ENCODE results near the gene UBA6. TPM values are rescaled to one million over a fixed set of nuclear protein-coding genes. Genes with fewer than 3 reads are reported as not detected.
"Not testable (repeated sequence)": the region's sequence is repeated elsewhere in the genome, so short reads cannot be mapped to it uniquely, and the experiment has no call there.

Gene UBA6
- 90.0 and 208 TPM in 2 replicates for total RNA-seq

DNA sequence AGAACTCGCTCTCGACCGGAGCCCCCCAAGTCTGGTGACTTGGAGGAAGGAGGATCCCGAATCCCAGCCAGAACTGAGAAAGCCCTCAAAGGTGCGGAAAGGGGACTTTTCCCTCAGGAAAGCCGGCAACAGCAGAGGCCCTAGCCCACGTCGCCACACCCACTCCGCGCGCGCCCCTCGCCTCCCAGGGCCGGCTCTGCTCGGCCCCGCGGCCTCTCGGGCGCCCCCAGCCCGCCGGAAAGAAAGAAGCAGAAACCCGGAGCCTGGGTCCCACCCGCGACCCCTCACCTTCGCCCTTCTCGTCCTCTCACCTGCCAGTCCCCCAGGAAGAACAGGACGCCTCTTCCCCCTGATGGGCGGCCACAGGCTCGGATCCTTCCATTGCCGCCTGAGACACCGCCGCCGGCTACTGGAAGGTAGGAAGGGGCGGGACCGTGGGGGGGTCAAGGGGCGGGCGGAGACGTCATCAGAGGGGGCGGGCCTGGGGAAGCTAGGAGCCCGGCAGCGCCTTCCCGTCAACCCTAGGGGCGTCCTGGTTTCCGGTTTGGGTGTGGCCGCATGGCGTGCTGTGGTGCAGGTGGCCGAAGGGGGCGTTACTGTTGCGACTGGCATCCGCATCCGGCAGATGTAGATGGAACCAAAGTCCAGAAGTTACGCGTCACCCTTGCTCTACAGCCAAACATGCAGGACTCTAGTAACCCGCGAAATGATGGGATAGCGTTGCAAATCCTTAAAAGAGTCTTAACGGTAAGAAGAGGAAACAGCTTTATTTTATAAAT is at the start of gene UBA6:
Gene UBA6, minus strand, starts transcription at position 418 of the 779 bp plus-strand sequence. Its CDS starts 36 bp downstream, at position 382.
- peak; percentile 79 for DNase-seq (ENCODE audit: low read depth, low spot score)

DNA sequence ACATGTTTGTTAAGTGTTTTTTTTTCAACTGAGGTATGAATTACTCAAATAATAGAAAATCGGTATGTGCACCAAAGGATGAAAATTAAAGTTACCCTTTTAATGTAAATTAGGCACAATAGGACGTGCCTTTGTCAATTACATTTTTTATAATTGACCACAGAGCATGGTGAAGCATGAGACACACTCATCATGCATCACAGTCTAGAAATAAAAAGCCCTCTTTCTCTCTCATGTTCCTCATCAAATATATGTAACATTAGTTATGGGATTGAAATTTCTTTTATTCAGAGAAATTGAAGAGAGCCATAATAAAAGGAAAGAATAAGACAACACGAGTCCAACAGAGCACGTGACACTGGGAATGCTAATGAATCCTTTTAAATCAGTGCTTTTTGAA is 49.7 kb upstream of the UBA6 start:
- no peak for DNase-seq (ENCODE audit: low read depth, low spot score)

DNA sequence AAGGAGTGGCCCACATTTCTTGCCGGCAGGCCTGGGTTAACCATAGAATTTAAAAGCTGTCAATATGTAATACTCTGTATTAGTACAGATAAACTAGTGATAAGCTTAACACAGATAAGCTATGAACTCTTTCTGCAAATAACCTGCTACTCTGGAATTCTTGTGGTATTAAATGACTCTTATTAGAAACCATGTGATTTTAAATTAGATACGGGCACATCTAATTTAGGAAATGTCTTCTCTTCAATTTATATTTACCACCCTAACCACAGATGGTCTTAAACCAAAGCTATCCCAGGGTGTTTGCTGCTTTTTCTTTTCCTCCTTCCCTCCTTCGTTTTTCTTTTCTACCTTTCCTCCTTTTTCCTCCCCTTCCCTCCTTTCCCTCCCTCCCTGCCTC is 48.3 kb upstream of the UBA6 start:
- no peak for DNase-seq (ENCODE audit: low read depth, low spot score)

DNA sequence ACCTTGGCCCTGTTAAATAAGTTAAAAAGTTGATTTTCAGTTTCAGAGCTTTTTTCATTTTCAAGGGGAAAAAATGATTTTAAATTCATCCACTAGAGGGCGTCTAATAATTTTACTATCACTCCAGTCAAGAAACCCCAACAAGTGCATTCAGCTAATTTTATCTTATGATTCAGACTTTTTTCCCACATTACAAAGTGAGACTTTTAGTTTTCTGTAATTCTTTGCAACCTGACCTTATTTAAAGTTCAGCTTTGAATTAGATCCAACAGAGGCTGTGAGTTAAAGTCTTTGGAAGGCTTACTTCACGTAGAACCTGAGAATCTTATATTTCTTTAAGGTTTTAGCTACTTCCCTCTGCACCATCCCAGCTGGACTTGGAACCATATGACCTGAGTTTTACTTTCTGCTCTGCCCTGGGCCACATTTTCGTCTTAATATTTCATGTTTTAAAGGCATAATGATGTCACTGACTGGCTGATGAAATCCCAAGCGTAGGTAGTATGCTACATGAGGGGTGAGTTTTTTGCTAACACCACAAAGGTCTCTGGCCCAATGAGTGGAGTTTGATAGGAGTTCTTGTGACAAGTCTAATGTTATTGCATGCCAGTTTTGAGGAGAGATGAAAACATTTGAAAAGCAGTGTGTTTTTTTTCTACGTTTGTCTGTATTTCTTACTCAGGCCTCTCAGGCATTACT is 46.0 kb upstream of the UBA6 start:
- DNase-seq (ENCODE audit: low read depth, low spot score): no peak

DNA sequence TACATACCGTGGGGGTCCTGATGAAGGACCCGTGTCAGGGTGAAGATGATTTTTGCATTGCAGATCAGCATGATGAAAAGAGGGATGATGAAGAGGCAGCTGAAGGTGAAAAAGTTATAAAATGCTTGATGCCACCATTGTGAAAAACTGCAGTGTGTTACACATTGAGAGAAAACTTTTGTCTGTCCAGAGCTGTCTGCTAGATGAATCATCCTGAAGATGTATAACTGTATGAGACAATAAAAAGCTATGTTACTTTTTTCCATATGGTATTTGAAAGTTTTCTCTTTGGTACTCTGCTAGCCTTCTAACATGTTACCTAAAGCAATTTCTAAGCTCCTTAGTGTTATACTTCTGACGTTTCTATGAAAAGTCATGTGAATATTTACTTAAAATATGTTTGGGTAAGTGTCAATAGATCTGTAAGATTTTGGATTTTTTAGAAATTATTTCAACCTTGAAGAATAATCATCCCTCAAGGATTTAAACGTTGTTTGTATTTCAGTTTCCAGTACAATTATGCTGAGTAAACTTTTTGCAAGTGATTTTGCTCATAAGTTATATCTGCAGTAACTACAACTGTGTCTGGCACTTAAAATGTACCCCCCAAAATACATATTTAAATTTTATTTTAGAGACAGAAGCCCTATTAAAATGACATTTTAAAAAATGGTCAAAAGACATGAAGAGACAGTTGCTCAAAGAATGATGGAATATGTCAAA is 43.8 kb upstream of the UBA6 start:
- no peak for DNase-seq (ENCODE audit: low read depth, low spot score)

DNA sequence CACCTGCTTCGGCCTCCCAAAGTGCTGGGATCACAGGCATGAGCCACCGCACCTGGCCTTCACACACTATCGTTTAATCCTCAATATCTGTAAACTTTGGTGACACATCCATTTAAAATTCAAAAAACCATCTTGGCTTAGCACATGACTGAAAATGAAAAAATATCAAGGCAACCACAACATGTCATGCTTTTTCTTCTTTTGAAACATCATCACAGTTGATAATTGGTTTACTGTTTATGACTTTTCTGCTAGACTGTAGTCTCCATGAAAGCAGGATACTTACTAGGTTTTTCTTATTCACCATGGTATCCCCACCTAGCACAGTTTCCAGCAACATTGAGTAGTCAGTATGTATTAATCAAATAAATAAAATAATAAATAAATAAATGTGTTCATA is 42.2 kb upstream of the UBA6 start:
- DNase-seq (ENCODE audit: low read depth, low spot score): no peak

DNA sequence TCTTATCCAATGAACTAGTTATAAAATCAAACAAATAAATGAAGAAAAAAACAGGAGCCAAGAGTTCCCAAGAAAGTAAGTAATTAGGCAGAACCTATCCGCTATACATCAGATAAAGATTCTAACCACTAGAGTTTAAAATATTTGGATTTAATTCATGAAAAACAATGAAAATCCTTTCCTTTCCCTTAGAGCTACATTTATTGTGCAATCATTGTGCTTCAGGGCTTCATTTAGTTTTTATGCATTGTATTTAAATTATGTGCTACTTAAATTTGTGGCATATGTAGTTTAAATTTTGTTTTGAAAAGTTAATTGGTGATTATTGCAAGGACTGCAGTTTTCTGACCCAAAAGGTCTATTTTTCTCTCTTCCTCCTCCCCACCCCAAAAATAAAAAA is 35.3 kb upstream of the UBA6 start:
- no peak for DNase-seq (ENCODE audit: low read depth, low spot score)

DNA sequence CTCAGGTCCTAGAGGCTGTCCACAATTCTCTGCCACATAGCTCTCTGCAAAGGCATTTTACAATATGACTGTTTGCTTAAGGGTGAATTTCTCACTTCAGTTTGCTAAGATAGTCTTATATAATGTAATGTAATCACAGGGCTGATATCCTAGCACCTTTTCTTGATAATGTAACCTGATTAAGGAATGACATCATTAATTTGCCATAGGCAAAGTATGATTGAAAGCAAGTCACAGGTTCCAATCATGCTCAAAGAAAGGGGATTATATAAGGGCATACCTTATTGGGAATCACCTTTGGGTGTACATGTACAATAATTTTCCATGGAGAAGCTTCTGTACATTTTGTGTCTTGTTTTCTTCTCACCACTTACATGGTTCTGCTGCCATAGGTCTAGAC is 34.4 kb upstream of the UBA6 start:
- no peak for DNase-seq (ENCODE audit: low read depth, low spot score)

DNA sequence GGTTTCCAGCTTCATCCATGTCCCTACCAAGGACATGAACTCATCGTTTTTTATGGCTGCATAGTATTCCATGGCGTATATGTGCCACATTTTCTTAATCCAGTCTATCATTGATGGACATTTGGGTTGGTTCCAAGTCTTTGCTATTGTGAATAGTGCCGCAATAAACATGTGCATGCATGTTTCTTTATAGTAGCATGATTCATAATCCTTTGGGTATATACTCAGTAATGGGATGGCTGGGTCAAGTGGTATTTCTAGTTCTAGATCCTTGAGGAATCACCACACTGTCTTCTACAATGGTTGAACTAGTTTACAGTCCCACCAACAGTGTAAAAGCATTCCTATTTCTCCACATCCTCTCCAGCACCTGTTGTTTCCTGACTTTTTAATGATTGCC is 29.6 kb upstream of the UBA6 start:
- not testable (repeated sequence) for DNase-seq (ENCODE audit: low read depth, low spot score)

DNA sequence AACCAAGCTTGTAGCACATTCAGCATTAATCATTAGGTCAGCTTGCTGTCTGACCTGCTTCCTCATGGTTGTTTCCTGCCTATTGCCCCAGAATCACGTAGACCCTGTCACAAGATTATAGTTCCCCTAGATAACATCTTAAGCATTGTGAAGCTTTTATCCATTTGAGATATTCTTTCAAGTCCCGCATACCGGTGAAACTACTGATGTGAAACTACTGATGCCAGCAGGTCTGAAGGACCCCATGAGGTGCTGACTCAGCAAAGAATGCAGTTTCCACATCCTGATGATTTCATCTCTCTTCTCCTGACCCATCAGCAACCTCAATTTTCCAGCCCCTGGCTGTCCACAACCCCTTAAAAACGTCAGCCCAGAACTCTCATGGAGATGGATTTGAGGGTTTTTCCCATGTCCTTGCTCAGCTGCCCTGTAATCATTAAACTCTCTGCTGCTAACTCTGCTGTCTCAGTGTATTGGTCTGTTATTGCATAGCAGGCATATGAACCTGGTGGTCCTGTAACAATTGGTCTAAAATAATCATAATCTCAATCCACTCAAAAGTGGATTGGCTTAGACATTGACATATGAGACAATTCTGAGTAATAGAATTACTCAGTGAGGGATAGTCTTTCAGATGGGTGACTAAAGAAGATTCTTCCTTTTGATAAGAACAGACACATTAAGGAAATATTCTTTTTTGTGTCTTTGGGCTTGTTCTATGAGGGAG is 26.3 kb upstream of the UBA6 start:
- DNase-seq (ENCODE audit: low read depth, low spot score): no peak

DNA sequence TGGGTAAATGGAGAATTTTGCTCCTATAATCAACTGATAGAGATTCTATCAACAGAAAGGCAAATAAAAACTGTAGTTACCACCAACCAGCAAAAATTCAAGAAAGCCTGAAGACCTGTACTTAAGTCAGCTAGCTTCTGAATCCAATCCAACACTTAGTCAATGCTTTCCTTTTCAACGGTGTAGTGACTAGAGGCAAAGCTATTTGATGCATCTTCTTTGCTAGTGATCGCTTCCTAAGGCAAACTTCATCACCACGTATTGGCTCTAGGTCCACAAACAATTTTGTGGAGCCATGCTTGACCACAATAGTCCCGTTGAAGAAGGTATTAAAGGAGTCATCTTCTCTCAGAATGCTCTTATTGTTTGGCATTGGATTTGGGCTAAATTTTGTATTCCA is 25.0 kb upstream of the UBA6 start:
- DNase-seq (ENCODE audit: low read depth, low spot score): no peak

DNA sequence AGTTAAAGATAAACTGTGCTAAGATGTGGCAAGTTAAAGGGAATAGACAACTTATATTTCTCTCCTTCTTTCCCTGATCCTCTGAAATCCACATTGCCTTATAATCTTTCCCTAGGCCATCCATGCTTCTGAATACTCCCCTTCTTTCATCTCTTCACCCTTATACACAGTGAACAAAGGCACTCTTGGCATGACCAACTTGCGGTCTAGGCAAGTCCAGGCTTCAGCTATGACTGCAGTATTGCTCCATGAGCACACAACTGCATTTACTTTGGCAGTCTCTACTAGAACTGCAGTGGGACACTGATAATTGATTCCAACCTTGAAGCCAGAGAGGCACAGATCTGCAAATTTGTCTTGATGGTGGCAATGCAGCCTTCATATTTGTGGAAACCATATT is 24.2 kb upstream of the UBA6 start:
- no peak for DNase-seq (ENCODE audit: low read depth, low spot score)

DNA sequence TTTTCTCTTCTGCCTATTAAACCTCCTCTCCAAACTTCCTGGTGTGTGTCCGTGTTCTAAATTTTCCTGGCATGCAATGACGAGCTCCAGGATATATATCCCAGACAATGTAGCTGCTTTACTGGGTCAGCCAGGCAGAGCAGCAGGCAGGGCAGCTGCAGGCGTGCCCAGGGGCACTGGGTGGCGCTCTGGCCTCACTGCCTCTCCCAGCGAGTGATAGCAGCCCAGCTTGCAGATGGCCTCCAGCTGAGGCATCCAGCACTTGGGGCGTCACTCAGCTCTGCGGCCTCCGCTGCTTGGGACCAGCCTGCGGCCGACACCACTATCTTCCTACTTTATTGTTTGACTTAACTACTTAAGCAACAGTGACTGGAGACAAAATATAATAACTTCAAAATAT is 23.0 kb upstream of the UBA6 start:
- DNase-seq (ENCODE audit: low read depth, low spot score): no peak

DNA sequence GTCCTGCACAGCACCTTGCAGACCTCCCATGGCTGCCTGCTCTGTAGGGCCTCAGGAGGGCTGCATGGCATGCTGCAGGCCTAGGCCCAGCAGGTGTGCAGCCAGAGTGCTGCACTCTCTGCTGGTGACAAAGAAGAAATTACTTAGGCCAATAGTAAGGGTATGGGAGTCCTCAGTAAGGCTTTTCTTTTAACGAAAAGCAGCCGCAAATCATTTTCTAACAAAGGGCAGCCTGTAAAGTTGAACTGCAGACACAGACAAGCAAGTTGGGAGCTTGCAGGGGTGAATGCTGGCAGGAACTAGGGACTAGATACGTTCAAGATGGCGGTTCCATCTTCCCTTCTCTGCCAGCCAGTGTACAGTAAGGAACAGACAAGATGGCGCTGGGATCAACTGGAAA is 22.4 kb upstream of the UBA6 start:
- no peak for DNase-seq (ENCODE audit: low read depth, low spot score)

DNA sequence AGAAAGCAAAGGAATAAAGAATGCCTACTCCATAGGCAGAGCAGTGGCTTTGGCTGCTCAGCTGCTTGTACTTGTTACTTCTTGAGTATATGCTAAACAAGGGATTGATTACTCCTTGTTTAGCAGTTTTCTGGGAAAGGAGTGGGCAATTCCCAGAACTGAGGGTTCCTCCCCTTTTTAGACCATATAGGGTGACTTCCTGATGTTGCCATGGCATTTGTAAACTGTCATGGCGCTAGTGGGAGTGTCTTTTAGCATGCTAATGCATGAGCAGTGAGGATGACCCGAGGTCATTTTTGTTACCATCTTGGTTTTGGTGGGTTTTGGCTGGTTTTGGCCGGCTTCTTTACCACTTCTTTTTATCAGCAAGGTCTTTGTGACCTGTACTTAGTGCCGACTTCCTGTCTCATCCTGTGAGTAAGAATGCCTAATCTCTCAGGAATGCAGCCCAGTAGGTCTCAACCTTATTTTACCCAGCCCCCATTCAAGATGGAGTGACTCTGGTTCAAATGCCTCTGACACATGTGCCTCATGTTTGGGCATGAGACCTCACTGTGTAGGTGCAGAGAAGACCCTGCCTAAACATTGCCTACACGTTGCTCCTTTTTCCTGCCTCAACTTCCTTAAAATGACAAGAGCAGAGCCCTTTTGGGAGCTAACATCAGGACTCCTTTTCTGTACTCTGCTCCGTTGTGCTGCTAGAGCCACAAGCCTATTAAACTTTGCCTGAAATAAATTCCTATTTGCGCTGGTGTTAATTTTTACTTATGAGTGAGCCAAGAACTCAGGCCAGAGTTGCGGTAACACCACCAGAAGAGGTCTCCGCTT is 21.0 kb upstream of the UBA6 start:
- DNase-seq (ENCODE audit: low read depth, low spot score): no peak

DNA sequence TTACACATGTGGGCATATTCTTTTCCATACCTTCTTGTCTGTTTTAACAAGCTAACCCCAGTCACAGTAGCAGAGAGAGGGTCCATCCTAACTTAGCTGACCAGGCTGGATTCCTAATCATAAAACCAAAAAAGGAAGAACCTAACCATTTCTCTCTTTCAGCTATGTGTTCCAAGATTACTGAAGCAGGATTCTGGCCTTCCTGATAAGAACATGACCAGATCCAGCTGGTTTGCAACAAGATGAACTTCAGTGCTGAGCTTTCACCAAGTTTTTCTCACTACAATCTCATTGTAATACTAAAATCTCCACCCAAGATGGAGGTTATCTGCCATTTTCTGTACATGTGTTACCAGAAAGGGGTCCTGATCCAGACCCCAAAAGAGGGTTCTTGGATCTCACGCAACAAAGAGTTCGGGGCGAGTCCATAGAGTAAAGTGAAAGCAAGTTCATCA is 20.4 kb upstream of the UBA6 start:
- DNase-seq (ENCODE audit: low read depth, low spot score): no peak

DNA sequence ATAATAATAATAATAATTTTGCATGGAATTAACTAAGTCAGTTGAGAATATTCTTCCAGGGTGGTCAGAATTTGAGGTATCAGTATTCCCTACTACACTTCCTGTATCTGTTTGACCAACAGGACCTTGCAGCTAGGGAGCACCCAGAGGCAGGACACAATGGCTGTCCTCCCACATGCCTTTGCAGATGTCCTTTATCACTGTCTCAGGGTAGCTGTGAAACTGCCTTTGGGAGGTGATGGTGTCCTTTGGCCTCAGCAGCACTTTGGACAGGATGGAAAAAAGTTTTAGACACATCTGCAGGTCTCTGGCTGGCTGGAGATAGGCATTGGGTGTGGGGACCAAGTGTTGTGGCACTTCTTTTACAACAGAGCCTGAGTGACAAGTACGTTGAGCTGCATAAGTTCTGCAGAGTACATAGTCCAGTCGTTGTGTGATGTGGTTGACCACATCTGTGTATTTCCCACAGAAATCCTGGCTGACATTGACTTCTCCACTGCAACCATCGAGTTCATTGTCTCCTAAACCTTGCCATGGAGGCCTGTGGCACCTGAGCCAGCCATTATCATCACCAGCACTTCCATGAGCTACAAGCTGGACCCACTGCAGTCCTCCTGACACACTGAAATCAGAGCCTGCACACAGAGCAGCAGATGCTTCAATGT is 19.1 kb upstream of the UBA6 start:
- no peak for DNase-seq (ENCODE audit: low read depth, low spot score)

DNA sequence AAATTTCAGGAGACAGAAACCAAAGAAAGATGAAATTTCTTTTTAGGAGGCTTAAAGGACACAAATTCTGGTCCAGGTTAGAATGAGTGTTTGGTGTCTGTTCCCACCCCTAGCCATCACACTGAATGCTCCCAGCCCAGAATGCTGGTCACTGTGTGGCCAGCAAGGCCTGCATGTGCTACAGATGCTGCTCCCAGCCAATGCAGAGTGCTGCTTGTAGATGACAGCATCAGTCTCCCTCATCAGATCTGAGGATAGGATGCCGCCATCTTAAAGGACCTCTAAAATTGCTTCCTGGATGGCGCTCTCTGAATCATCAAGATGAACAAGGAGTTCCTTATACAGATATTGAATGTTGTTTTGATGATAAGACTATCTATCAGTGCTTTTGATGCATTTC is 17.9 kb upstream of the UBA6 start:
- no peak for DNase-seq (ENCODE audit: low read depth, low spot score)

DNA sequence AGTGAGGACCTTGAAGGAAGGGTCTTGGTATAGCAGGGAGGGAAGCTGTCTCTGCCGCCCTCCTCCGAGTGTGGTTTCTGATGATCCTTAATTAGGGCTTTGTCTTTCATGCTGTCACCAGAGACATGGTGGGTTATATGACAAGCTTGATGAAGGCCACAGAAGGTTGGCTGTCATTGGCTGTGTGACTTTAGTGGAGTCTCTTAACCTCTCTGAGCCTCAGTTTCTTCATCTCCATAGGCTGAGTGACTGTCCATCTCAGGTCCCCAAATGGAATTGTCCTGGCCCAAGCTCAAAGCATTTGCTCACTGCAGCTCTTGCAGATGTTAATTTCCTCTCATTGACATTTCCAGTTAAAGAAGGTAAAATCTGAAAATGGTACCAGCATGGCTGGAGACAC is 16.6 kb upstream of the UBA6 start:
- no peak for DNase-seq (ENCODE audit: low read depth, low spot score)

DNA sequence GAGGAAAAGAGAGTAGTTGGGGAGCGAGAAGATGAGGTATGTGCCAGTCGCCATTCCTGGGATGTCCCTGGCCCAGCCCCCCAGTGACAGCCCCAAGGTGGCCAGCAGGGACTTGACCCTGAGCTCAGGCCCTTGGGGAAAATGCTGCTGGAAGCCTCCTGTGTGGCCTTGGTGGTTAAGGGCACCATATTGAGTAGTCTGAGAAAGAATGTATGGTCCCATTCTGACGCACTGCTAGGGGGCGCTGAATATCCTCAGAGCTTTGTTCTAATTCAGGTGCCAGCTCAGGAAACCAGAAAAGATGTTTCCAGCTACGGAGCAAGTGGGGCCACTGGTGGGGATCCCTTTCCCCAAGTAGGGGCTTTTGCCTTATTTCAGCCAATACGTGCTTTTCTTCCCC is 14.0 kb upstream of the UBA6 start:
- no peak for DNase-seq (ENCODE audit: low read depth, low spot score)

All from pulmonary artery endothelial cell (primary cell).